ENCODE data around the gene STXBP5L.

- TF ChIP-seq CTCF (IDR thresholded peaks at IDR 0.05) (no peak), POLR2A (IDR thresholded peaks at IDR 0.05) (no peak)
These were observed 74.8 kb downstream of the STXBP5L start for GRCh38 chr3:120982608-120983320.
